IMR-90 (cell line): ENCODE data around the gene IRF2BP2. TPM values are rescaled to one million over a fixed set of nuclear protein-coding genes. Genes with fewer than 3 reads are reported as not detected.

Source experiments
- ATAC-seq: fragments of 200-7000 bp; cut with Tn5 transposase; 2 replicates; pipeline ENCODE4 v1.9.1; 2020; ENCODE audit warnings: low read depth, mild to moderate bottlenecking, moderate library complexity
- BruUV-seq: library from RNA; stranded (reverse); fragments of 400-500 nt; replicated peaks from 2 replicates; lab custom pipeline; 2021; lab: Mats Ljungman, UMichigan
- CTCF ChIA-PET: fragments of 300-600 bp; formaldehyde crosslinking; extraction: SDS; loops from one replicate; lab custom pipeline; 2021; ENCODE audit warnings: antibody characterized with exemption; lab: Yijun Ruan, JAX
- POLR2A ChIA-PET: fragments of 300-600 bp; sonication (Branson Sonifier 250); formaldehyde crosslinking; loops from one replicate; lab custom pipeline; 2022; ENCODE audit warnings: antibody characterized with exemption; ENCODE audit not compliant: unreplicated experiment; lab: Charles Lee
- DNase-seq: peaks from one replicate; pipeline ENCODE4 v3.0.0; 2013
- H2AFZ ChIP-seq: replicated peaks from 2 replicates; pipeline ENCODE3; 2013; ENCODE audit warnings: low read length, mild to moderate bottlenecking; ENCODE audit not compliant: poor library complexity
- H2AK5ac ChIP-seq: 2 replicates; pipeline ENCODE4 v1.6.1; 2013; ENCODE audit warnings: low read depth, low read length, inconsistent platforms
- H2AK9ac ChIP-seq: replicated peaks from 2 replicates; pipeline ENCODE3; 2013; ENCODE audit warnings: mild to moderate bottlenecking, low read depth, low read length, moderate library complexity; ENCODE audit not compliant: poor library complexity
- H2BK120ac ChIP-seq: 2 replicates; pipeline ENCODE4 v1.6.1; 2013; ENCODE audit warnings: low read depth, low read length, inconsistent platforms
- H2BK15ac ChIP-seq: 3 replicates; pipeline ENCODE4 v1.6.1; 2013; ENCODE audit warnings: low read depth, low read length, inconsistent platforms
- H2BK20ac ChIP-seq: 2 replicates; pipeline ENCODE4 v1.6.1; 2013; ENCODE audit warnings: low read depth, mild to moderate bottlenecking, inconsistent platforms, low read length, moderate library complexity
- H2BK5ac ChIP-seq: 2 replicates; pipeline ENCODE4 v1.6.1; 2013; ENCODE audit warnings: mild to moderate bottlenecking, low read depth, low read length, inconsistent platforms; ENCODE audit not compliant: poor library complexity, severe bottlenecking
- H3K14ac ChIP-seq: replicated peaks from 2 replicates; pipeline ENCODE4 v1.6.1; 2013; ENCODE audit warnings: low read depth, low read length, inconsistent platforms
- H3K18ac ChIP-seq: 2 replicates; pipeline ENCODE4 v1.6.1; 2013; ENCODE audit warnings: low read depth, low read length, control low read depth
- H3K23ac ChIP-seq: 2 replicates; pipeline ENCODE4 v1.6.1; 2013; ENCODE audit warnings: low read depth, low read length, inconsistent platforms
- H3K27ac ChIP-seq: 2 replicates; pipeline ENCODE4 v1.5.1; 2013; ENCODE audit warnings: mild to moderate bottlenecking, control low read depth, low read length; ENCODE audit not compliant: insufficient read depth
- H3K27me3 ChIP-seq: 2 replicates; pipeline ENCODE4 v1.6.1; 2013; ENCODE audit warnings: low read length; ENCODE audit not compliant: control insufficient read depth, insufficient read depth
- H3K36me3 ChIP-seq: 2 replicates; pipeline ENCODE4 v1.6.1; 2013; ENCODE audit warnings: low read length, mixed read lengths; ENCODE audit not compliant: control insufficient read depth, insufficient read depth
- H3K4ac ChIP-seq: 2 replicates; pipeline ENCODE4 v1.6.1; 2013; ENCODE audit warnings: low read depth, low read length, inconsistent platforms
- H3K4me1 ChIP-seq: 2 replicates; pipeline ENCODE4 v1.6.1; 2013; ENCODE audit warnings: low read length, mixed read lengths; ENCODE audit not compliant: control insufficient read depth, insufficient read depth
- H3K4me2 ChIP-seq: 2 replicates; pipeline ENCODE4 v1.6.1; 2013; ENCODE audit warnings: low read depth, mild to moderate bottlenecking, control low read depth, low read length, moderate library complexity
- H3K4me3 ChIP-seq: 2 replicates; pipeline ENCODE4 v1.5.1; 2013; ENCODE audit warnings: low read depth, mild to moderate bottlenecking, control low read depth, low read length, moderate library complexity; ENCODE audit not compliant: insufficient read depth
- H3K56ac ChIP-seq: 2 replicates; pipeline ENCODE4 v1.6.1; 2013; ENCODE audit warnings: low read length, inconsistent platforms; ENCODE audit not compliant: insufficient read depth; ENCODE audit errors: extremely low read depth
- H3K79me1 ChIP-seq, 2 experiments: 2 replicates each; pipeline ENCODE4 v1.6.1; 2013; ENCODE audit warnings: low read length in 2 of 2, inconsistent platforms in 1 of 2, low read depth in 1 of 2
- H3K9ac ChIP-seq: 2 replicates; pipeline ENCODE4 v1.6.1; 2013; ENCODE audit warnings: low read depth, low read length, control low read depth
- H3K9me1 ChIP-seq: 2 replicates; pipeline ENCODE4 v1.6.1; 2013; ENCODE audit warnings: low read length, inconsistent platforms; ENCODE audit not compliant: insufficient read depth
- H3K9me3 ChIP-seq: 2 replicates; pipeline ENCODE4 v1.6.1; 2013; ENCODE audit warnings: low read length; ENCODE audit not compliant: control insufficient read depth, insufficient read depth
- H4K20me1 ChIP-seq: 2 replicates; pipeline ENCODE4 v1.6.1; 2013; ENCODE audit warnings: low read length, inconsistent platforms; ENCODE audit not compliant: insufficient read depth
- H4K5ac ChIP-seq: 2 replicates; pipeline ENCODE4 v1.6.1; 2013; ENCODE audit warnings: mild to moderate bottlenecking, low read depth, low read length, control low read depth
- H4K8ac ChIP-seq, 2 experiments: 2 replicates each; pipeline ENCODE4 v1.6.1; 2013; ENCODE audit warnings: low read depth in 2 of 2, low read length in 2 of 2, control low read depth in 1 of 2, inconsistent platforms in 1 of 2
- H4K91ac ChIP-seq: 2 replicates; pipeline ENCODE4 v1.6.1; 2013; ENCODE audit warnings: low read depth, low read length, inconsistent platforms; ENCODE audit not compliant: insufficient read depth
- BHLHE40 ChIP-seq: fragments of 150-350 bp; IDR thresholded peaks from 2 replicates; pipeline ENCODE4 v1.6.1; 2016; ENCODE audit warnings: mild to moderate bottlenecking, low read depth, low read length
- CEBPB ChIP-seq: IDR thresholded peaks from 2 replicates; pipeline ENCODE4 v1.6.1; 2012; ENCODE audit warnings: low read depth, low read length, improper control_type of control experiment
- MAZ ChIP-seq: IDR thresholded peaks from 2 replicates; pipeline ENCODE4 v1.6.1; 2012; ENCODE audit warnings: low read depth, mild to moderate bottlenecking, low read length, improper control_type of control experiment, moderate library complexity, borderline replicate concordance
- MXI1 ChIP-seq: IDR thresholded peaks from 2 replicates; pipeline ENCODE4 v1.6.1; 2012; ENCODE audit warnings: low read depth, mild to moderate bottlenecking, low read length, moderate library complexity, borderline replicate concordance
- RAD21 ChIP-seq: IDR thresholded peaks from 2 replicates; pipeline ENCODE4 v1.6.1; 2012; ENCODE audit warnings: low read length, improper control_type of control experiment
- RFX5 ChIP-seq: IDR thresholded peaks from 2 replicates; pipeline ENCODE4 v1.8.0; 2012; ENCODE audit warnings: low read depth, mild to moderate bottlenecking, low read length, moderate library complexity
- WGBS, 2 experiments: methylation state at CpG; one replicate each; pipeline versions ENCODE4 v1.1.5 to v1.1.7; 2013; ENCODE audit warnings: missing lambda C conversion rate in 2 of 2; ENCODE audit not compliant: insufficient read length in 1 of 2; ENCODE audit errors: extremely low coverage in 2 of 2; 5-methylcytosine and 5-hydroxymethylcytosine counted together
- dilution Hi-C: fragments of 300-500 bp; cut with HindIII; formaldehyde crosslinking; loops from one replicate; pipeline ENCODE4 v1.14.3; 2018; ENCODE audit warnings: low sequenced_read_pairs; ENCODE audit not compliant: unreplicated experiment
- in situ Hi-C: fragments of 300-500 bp; cut with MboI; formaldehyde crosslinking; loops from 3 replicates; pipeline ENCODE4 v1.14.3; 2019; ENCODE audit warnings: low sequenced_read_pairs, inconsistent platforms, mixed read lengths
- intact Hi-C: fragments of 100-400 bp; cut with micrococcal nuclease; formaldehyde crosslinking; loops from 2 replicates; pipeline ENCODE4 v1.10.0; 2022
- polyA plus RNA-seq, 3 experiments: library from polyadenylated mRNA; depleted of rRNA; stranded (reverse); fragments of >200 nt; gene quantifications; 2 replicates each; pipeline ENCODE4 v1.2.3, GENCODE V29; 2012; ENCODE audit warnings: low replicate concordance in 1 of 3
- total RNA-seq: library from RNA; depleted of rRNA; stranded (reverse); fragments of >200 nt; gene quantifications from 2 replicates; pipeline ENCODE4 v1.2.3, GENCODE V29; 2012
- TF ChIP-seq, protein P1 (sequence below): fragments of 150-350 bp; IDR thresholded peaks from 2 replicates; pipeline ENCODE4 v1.6.1; 2016; ENCODE audit warnings: low read depth, mild to moderate bottlenecking, low read length, moderate library complexity, borderline replicate concordance
- TF ChIP-seq, protein P2 (sequence below): conservative IDR thresholded peaks from 2 replicates; pipeline ENCODE4 v1.5.1; 2012; ENCODE audit warnings: mild to moderate bottlenecking, low read depth, low read length, improper control_type of control experiment

Gene IRF2BP2
- total and polyA plus RNA-seq, 2 of the 4 experiments (the other 2 are of a cell fraction), result 47.0 to 66.6 TPM

DNA sequence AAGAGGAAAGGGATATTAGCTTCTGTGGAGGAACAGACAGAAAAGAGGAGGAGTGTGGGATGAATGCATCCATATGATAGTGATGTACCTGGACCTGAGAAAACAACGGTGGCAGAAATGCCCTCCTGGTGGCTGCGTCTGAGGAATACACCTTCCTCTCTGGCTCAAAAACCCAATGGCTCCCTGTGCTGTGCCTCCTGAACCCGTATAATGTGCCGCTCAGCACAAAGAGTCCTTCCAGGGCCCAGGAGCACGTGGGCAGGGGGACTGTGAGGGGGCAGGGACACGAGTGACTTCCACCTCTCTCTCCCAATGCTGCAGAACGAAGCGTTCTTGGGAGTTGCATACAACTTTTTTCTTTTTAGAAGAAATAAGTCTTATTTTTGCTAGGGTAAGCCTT is 31.2 kb downstream of the IRF2BP2 start:
- BruUV-seq, result no TSS peak
- Histone ChIP-seq H2AFZ (no peak overlapping the region), H4K8ac (no peak overlapping the region), H4K20me1 (no peaks in the 10 kb centered on the region), H3K23ac (no peak overlapping the region), H3K4me2 (no peak overlapping the region), H3K9me1 (no peaks in the 10 kb centered on the region; the same call in 1 of the 2 replicates), H3K14ac (no peak overlapping the region), H2AK5ac (no peak overlapping the region), H3K18ac (no peak overlapping the region), H3K56ac (no peak overlapping the region), H3K79me1 (no peaks in the 10 kb centered on the region), H3K9ac (no peak overlapping the region), H3K27ac (no peak overlapping the region), H3K36me3 (no peaks in the 10 kb centered on the region), H3K9me3 (no peaks in the 10 kb centered on the region), H2BK5ac (no peak overlapping the region), H3K4me1 (peaks cover 3% of the 10 kb centered on the region), H2BK15ac (no peak overlapping the region), H2BK20ac (no peak overlapping the region), H2AK9ac (no peak overlapping the region), H3K4me3 (no peak overlapping the region), H2BK120ac (no peak overlapping the region), H3K27me3 (peaks cover 5% of the 10 kb centered on the region; the same call in 1 of the 2 replicates), H3K4ac (no peak overlapping the region), H4K5ac (no peak overlapping the region), H4K91ac (no peak overlapping the region)
- POLR2A ChIA-PET, result no interaction called here
- CTCF ChIA-PET, result no interaction called here
- WGBS, 2 experiments, result no CpG with 5 or more reads among the region's 8 CpGs
- TF ChIP-seq MAZ (no peak), BHLHE40 (no peak), RFX5 (no peak), RAD21 (no peak), CEBPB (no peak), MXI1 (no peak)
- TF ChIP-seq, protein P1, sequence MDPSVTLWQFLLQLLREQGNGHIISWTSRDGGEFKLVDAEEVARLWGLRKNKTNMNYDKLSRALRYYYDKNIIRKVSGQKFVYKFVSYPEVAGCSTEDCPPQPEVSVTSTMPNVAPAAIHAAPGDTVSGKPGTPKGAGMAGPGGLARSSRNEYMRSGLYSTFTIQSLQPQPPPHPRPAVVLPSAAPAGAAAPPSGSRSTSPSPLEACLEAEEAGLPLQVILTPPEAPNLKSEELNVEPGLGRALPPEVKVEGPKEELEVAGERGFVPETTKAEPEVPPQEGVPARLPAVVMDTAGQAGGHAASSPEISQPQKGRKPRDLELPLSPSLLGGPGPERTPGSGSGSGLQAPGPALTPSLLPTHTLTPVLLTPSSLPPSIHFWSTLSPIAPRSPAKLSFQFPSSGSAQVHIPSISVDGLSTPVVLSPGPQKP, result no peak
- TF ChIP-seq, protein P2, sequence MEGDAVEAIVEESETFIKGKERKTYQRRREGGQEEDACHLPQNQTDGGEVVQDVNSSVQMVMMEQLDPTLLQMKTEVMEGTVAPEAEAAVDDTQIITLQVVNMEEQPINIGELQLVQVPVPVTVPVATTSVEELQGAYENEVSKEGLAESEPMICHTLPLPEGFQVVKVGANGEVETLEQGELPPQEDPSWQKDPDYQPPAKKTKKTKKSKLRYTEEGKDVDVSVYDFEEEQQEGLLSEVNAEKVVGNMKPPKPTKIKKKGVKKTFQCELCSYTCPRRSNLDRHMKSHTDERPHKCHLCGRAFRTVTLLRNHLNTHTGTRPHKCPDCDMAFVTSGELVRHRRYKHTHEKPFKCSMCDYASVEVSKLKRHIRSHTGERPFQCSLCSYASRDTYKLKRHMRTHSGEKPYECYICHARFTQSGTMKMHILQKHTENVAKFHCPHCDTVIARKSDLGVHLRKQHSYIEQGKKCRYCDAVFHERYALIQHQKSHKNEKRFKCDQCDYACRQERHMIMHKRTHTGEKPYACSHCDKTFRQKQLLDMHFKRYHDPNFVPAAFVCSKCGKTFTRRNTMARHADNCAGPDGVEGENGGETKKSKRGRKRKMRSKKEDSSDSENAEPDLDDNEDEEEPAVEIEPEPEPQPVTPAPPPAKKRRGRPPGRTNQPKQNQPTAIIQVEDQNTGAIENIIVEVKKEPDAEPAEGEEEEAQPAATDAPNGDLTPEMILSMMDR, result no peak
- intact Hi-C loops (no loop called here), in situ Hi-C loops (loop anchor here (25.0 kb wide), 1 partner anchor 466 kb away; no protein-coding TSS in a partner anchor), dilution Hi-C loops (no loop called here)
- no peak for DNase-seq
- ATAC-seq, result no peak
